GM21529 (cell line): Measurements from ENCODE around the gene LRRN1.

Experiments
- ATAC-seq: cut with Tn5 transposase; IDR thresholded peaks from one replicate; pipeline ENCODE4 v1.9.1; 2021; ENCODE audit not compliant: unreplicated experiment

The LRRN1 gene

DNA sequence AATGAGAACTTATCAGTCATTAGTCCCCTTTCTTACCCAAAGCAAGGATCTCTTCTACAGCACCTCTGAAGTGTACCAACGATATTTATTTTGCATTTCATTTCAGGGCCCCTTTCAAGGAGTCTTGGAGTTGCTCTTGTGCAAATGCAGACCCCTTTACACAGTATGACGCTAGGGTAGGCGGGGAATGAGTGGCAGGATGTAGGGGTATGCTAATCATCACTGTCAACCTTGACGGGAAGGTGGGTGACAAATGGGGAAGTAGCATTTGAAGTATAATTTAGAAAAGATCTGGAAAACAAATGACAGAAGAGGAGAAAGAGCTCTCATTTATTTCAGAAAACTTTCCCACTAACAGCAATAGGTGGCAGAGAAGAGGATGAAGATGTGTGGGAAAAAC lies 94.4 kb downstream of the LRRN1 start:
- no peak for ATAC-seq
